ENCODE measurements around the gene ZNG1F.
"Not testable (repeated sequence)": the region's sequence is repeated elsewhere in the genome, so short reads cannot be mapped to it uniquely, and the experiment has no call there.

DNA sequence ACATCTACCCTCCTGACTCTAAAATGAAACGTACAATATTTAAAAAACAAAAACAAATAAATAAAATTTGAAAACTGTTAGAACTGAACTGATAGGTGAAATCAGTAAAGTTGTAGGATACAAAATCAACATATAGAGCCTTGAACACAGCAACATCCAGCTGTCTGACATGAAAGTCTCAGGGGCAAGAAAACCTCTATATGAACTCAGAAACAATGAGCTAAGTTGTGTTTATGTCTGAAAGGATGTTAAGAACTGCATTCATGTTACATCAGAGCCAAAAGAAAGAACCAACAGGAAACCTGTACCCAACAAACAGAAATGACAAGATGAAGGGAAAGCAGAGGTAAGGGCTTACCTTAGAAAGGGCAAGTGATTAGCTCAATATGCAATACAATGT, 102.4 kb downstream of the ZNG1F start:
- TF ChIP-seq, protein P1, sequence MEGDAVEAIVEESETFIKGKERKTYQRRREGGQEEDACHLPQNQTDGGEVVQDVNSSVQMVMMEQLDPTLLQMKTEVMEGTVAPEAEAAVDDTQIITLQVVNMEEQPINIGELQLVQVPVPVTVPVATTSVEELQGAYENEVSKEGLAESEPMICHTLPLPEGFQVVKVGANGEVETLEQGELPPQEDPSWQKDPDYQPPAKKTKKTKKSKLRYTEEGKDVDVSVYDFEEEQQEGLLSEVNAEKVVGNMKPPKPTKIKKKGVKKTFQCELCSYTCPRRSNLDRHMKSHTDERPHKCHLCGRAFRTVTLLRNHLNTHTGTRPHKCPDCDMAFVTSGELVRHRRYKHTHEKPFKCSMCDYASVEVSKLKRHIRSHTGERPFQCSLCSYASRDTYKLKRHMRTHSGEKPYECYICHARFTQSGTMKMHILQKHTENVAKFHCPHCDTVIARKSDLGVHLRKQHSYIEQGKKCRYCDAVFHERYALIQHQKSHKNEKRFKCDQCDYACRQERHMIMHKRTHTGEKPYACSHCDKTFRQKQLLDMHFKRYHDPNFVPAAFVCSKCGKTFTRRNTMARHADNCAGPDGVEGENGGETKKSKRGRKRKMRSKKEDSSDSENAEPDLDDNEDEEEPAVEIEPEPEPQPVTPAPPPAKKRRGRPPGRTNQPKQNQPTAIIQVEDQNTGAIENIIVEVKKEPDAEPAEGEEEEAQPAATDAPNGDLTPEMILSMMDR (IDR thresholded peaks at IDR 0.05) = not testable (repeated sequence)
- not testable (repeated sequence) for TF ChIP-seq POLR2AphosphoS5 (IDR thresholded peaks at IDR 0.05; ENCODE audit: insufficient read depth in 1 of 2, low read depth in 1 of 2); POLR2A (IDR thresholded peaks at IDR 0.05)
